NCI-H748 treated with DMSO at 0.1 percent for 48 hours (cell line): ENCODE results near the gene FOXP1.

Source experiments
- DNase-seq: peaks from one replicate; lab custom pipeline; 2025; lab: John Stamatoyannopoulos, UW

FOXP1 gene

GRCh38 chr3:71072986-71073385 lies 510.5 kb downstream of the FOXP1 start:
- no peak for DNase-seq

- no peak for DNase-seq
Observed at GRCh38 chr3:71072287-71072686, 511.2 kb downstream of the FOXP1 start.

GRCh38 chr3:71070497-71071463 lies 512.7 kb downstream of the FOXP1 start:
- DNase-seq, result no peak

DNA sequence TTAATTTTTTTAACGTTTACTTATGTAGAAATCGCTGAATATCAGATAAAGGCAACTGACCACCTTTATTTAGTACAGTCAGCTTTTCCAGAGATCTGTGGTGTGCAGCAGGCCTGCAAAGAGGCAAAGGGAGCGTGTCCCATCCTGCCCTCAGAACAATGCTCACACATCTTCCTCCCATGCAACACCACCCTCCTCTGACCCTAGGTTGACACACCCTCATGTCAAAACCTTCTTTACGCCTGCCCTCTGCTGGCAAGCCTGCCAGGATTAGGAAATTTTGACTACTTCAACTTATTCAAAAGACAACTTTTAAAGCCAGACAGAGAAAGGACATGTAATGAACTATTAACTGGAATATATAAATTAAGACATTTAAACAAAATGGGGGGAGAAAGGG lies 513.7 kb downstream of the FOXP1 start:
- DNase-seq, result peak; percentile 80

DNA sequence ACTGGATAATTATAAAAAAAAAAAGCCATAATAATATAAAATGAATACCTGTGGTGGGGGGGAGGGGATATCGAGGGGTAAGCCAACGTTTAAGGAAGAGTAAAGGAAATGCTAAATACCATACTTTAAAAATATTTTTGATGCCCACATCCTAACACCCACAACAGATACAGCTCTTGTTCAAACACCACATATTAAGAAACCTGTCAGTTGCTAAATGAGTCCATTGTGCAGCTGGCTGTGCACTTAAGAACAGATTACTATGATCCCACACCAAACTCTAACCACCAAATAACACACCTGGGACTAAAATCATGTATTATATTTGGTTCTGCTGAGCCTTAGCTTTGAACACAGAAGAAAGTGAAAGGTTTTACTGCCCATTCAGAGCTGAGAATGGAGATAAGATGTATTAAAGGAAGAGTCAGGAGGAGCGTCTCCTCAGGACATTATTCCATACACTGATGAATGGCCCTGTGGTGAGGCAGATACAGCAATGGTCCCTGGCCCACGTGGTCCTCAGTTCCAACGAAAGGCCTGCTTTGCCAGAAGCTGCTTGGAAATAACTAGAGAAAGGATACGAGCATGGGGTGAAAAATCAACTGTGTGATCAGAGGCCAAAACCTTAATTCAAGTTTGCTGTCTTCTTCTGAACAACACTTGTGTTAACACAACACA lies 515.4 kb downstream of the FOXP1 start:
- no peak for DNase-seq

DNA sequence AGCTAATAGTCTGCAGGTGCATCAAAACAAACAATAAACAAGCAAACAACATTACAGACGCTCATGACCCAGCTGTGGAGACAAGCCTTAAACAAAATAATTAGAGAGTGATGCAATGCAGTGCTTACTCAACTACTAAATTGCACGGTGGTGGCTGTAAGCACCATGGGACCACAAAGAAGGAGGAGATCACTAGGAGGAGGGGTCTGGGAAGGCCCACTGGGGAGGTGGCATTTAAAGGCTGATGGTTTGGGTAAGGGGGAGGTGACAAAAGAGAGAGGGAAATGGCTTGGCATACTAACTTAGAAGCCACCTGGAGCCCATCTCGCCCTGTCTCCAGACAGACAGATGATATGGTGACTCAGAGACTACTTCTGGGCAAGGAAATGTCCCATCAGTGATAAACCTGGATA lies 516.7 kb downstream of the FOXP1 start:
- DNase-seq, result peak; percentile 29

DNA sequence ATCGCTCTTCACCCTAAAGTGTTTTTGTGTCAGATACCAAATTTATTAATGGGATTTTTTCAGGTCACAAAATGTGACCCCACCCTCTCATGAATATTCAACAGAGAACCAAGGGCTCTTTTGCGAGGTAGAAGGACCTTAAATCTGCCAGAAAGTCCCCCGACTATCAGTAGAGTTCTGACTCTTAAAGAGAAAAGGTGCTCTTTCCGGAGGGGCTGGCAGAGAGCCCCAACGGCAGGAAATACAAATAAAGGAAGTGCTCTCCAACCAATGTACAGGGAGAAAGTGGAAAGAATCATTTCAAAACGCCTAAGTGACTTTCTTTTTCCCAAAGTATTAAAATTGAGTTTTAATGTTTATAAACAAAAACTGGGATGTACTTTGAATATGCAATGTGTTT lies 517.2 kb downstream of the FOXP1 start:
- DNase-seq, result peak; percentile 37

GRCh38 chr3:71065764-71066013 lies 517.8 kb downstream of the FOXP1 start:
- DNase-seq, result no peak

DNA sequence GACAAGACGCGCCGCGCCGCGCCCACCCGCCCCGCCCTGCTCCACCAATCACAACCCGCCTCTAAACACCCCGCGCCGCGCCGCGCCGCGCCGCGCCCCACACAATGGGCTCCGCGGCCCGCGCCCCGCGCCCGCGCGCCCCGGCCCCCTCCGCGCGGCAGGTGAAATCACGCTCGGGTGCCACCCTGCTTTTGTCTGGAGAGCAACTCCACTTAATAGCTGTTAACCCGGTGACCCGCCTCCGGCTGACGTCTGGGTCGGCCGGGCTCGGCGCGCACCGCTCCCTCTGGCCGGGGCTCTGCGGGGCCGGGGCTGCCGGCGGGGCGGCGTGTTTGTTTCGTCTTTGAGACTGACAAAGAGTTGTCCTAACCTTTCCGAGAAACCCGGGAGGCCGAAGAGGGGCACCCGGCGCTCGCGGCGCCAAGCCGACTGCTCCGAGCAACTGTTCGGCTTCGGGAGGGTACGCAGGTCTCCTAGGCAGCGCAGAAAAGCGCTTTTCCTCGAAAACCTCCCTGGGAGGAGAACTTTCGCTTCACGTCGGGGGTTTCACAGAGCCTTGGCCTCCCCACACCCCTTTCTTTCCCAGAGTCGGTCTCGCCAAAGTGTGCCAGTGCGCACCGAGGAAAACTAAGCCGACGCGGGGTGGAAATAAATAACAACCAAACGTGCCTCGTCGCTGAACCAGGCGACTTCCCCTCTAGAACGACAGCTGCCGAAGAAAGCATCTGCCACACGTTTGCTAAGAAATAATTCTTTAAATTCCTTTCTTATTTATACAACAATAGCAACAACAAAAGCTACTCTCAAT lies 518.4 kb downstream of the FOXP1 start:
- DNase-seq, result peak; percentile 44

DNA sequence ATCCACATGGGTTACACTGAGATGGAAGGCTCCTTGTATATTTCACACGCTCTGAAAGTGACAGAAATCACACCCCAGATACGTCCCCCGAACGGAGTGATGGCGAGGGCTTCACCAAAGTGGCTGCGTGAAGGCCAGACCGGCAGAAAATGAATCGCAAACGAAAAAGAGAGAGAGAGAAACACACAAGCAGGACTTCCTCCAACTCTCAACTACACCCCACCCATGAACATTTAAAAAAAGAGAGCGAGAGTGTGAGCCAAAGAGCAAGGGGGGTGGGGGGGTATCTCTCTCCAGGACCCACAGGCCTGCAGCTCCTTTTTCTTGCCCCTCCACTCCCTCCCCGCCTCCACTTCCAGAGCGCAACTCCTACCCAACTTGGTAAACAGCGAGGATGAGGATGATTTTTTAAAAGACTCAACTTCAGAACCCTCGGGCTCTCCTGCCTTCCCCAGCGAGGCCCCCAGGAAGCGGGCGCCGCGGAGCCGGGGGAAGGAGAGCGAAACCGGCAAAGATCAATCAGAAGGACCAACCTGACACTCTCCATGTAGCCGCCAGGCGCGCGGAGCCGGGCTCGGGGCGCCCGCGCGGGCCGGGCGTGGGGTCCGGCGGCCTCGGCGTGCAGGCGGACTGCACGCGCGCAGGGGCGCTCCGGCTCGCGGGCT lies 519.1 kb downstream of the FOXP1 start:
- DNase-seq, result peak; percentile 40

- no peak for DNase-seq
Observed at GRCh38 chr3:71063773-71064290, 519.7 kb downstream of the FOXP1 start.

DNA sequence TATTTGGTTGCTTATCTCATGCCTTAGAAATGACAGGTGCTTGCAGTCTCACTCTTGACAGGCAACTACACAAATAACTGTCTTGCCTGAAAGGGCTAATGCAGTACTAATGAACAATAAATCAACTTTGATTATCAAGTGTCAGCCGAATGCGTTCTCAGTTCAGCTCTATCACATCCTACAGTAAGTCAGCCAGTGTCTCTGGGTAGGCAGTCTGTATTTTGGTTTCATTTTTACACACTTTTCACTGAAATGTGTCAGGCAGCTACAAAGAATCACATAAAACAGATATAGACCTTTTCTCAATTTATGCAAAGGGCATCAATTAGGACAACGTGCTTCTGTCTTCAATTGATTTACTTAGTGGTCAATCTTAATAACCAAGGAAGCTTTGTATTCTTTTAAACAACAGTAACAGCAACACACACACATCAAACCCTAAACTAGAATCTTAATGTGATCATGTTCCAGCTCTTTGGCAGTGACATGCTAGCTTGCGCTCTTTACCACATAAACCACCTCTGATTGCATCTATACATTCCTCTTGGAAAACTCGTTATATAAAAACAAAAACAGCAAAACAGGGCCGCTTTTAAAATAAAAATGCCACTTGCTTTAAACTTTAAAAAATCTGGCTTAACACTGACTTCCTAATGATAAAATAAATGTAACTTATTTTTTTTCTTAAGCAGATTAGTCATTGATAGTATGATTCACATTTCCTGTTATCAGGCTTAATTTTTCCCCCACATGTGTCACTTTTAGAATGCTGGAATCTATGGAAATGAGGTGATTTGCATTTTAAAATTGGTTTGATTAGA lies 520.4 kb downstream of the FOXP1 start:
- DNase-seq, result peak; percentile 68

DNA sequence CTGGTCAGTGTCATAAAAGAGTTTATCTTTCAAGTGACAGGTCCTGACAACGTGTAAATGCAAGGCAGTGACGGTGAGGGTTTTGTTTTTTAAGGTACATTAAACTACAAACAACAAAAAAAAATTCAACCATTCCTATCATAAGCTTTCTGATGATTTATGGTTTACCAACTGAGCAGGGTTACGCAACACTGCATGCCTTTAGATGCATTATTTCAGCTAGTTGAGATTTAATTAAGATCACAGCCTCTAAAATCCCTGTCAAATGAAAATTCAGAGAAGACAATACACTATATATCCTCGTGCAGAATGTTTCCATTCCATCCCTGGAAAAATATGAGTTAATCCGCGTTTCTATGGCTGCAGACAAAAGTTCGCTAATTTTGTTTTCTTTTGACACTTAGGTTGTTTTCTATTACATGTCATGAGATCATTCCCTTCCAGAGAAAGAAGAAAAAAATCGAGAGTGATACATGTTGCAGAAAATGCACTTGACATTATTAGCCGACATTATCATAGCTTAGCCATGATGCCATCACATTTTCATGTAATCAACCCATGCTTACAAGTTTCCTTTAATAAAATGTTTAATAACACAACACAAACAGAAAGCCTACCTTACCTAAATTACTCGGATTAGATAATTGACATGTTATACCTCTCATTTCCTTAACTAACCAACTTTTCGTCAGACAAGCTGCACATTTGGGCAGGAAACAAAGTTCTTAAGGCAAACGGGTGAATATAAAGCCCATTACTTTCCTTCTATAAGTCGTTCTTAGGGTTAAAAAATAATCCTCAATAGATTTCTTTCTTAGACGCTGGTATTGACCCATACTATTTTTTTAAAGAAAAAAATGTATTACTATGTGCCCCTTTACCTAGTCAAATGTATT lies 521.2 kb downstream of the FOXP1 start:
- DNase-seq, result no peak

- peak; percentile 25 for DNase-seq
Observed at GRCh38 chr3:71061581-71061980, 521.9 kb downstream of the FOXP1 start.

DNA sequence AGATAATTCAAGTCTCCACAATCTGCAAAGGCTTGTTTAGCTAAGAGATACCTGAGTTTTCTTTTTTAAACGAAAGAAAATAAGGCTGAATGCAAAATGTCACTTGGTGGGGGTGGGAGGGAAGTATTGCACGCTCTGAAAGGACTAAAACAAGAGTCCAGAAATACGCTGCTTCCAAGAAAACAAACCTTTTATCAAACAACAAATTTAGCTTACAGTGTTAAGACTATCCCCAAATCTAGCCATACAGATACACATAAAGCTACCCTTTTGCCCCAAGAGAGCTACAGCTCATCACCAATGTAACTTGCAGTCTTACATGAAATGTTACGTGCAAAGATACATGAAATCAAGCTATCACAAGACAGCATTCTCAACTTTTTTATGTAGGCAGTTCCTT lies 522.5 kb downstream of the FOXP1 start:
- DNase-seq, result no peak

- no peak for DNase-seq
Observed at GRCh38 chr3:71060536-71060935, 523.0 kb downstream of the FOXP1 start.

GRCh38 chr3:71057526-71057894 lies 526.0 kb downstream of the FOXP1 start:
- peak; percentile 77 for DNase-seq

GRCh38 chr3:71056327-71056726 lies 527.2 kb downstream of the FOXP1 start:
- DNase-seq, result no peak

GRCh38 chr3:71055257-71056001 lies 528.1 kb downstream of the FOXP1 start:
- DNase-seq, result no peak
